HG02759 (cell line): ENCODE measurements around the gene TNFRSF14.
"Not testable (repeated sequence)": the region's sequence is repeated elsewhere in the genome, so short reads cannot be mapped to it uniquely, and the experiment has no call there.

ENCODE experiments used
- ATAC-seq: cut with Tn5 transposase; IDR thresholded peaks from one replicate; pipeline ENCODE4 v1.9.1; 2021; ENCODE audit warnings: mild to moderate bottlenecking, moderate library complexity; ENCODE audit not compliant: unreplicated experiment

Gene TNFRSF14

DNA sequence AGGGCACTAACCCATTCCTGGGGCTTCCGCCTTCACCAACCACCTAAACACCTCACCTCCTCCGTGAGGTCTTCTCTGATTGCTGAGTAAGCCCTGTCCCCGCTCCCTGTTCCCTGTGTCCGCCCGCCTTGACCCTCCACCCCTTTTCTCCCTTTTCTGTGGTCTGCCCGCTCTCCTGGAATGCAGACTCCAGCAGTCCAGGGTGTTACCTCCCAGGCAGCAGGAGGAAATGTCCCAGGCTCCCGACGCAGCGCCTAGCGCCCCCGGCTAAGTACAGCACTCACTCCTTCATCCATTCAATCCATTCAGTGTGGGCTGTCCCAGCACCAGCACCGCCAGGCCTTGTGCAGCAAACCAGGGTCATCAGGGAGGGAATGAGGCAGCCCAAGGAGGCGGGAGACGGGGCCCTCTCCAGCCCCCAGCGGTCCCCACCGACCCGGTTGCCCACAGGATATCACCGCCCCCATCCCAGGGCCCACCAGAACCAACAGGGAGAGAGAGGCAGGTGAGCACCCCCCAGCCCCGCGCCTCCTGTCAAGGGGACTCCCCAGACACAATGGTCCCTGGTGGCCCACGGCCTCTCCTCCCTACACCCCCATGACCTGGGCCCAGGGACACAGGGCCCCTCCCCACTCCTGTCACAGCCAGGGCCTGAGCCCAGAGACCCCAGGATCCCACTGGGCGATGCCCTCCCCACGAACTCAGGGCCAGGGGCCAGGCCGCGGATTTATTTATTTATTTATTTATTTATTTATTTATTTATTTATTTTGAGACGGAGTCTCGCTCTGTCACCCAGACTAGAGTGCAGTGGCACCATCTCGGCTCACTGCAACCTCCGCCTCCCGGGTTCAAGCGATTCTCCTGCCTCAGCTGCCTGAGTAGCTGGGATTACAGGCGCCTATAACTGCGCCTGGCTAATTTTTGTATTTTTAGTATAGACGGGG is 10.2 kb downstream of the TNFRSF14 start:
- no peak for ATAC-seq

DNA sequence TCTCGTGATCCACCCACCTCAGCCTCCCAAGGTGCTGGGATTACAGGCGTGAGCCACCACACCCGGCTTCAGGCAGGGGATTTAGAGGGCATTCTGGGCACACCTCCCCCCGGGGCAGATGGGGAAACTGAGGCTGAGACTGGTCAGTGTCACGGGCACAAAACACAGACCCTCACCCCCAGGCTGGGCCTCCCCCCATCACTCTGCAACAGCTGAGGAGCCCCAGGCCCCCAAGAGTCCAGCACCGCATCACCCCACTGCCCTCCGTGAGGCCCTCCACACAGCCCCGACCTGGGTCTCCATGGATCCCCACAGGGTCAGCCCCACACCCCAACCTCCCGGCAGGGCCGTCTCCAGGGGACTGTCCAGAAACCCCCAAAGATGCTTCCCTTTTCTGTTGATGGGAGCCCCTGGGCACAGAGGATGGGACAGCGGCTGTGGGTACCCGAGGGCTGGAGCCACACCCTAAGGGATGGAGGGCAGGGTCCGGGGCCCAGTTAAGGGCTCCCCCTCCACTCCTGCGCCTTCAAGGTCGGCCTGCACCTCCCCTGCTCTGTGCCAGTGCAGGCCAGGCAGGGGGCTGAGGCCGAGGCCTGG is 11.0 kb downstream of the TNFRSF14 start:
- no peak for ATAC-seq

DNA sequence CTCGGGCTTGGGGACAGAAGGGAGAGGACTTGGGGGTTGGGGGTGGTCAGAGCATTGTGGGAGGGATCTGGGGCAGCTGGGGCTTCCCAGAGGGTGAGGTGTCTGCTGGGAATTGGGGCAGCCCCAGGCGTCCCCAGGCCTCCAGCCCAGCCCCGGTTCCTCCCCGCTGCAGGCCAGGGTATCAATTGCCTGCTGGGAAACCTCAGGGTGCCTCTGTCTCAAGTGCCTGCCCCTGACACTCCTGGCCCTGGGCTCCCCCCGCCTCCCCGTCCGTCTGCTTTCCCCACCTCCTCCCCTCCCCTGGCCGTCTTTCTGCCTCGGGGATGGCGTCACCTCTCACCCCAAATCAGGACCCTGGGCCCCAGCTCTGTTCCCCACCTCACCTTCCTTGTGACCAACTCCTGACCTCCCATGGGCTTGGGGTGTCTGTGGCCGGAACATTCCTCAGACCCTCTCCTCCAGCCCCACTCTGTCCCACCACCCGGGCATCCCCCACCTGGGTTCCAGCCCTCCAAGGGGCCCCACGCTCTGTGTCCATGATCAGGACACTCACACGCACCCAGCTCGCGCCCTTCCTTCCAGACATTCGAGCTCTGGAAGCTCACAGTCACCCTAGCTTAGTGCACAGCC is 12.1 kb downstream of the TNFRSF14 start:
- not testable (repeated sequence) for ATAC-seq

DNA sequence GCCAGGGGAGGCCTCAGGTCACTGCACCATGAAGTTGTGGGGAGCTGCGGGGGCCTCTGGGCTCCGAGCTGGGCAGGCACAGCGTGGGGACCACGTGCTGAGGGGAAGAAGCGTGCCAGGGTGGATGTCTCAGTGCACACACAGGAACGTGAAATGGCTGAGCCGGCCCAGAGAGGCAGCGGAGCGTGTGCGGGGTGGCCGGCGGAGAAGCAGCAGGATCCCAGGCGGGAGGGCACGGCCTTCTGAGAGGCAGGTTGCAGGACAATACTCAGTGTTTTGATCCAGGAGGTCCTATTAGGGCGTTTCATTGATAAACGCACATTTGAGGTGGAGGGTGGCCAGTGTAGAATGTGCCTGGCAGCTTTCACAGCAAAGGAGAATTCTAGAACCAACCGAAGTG is 12.9 kb downstream of the TNFRSF14 start:
- ATAC-seq, result no peak

DNA sequence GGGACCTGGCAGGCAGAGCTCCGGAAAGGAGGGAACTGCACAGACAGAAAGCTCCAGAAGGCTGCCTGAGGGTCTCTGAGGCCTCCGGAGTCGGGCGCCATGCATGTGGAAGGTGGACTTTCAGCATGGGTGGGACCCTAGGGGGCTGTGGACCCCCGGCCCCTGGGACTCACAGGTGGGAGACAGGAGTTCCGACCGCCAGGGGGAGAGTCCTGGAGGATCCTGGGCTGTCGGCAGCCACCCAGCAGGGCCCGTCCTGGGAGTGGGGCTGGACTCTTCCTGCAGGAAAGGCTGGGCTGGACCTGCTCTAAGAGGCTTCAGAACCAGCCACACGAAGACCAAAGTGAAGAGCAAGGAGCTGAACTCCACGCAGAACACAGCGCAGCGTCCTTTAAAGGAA is 13.5 kb downstream of the TNFRSF14 start:
- not testable (repeated sequence) for ATAC-seq

DNA sequence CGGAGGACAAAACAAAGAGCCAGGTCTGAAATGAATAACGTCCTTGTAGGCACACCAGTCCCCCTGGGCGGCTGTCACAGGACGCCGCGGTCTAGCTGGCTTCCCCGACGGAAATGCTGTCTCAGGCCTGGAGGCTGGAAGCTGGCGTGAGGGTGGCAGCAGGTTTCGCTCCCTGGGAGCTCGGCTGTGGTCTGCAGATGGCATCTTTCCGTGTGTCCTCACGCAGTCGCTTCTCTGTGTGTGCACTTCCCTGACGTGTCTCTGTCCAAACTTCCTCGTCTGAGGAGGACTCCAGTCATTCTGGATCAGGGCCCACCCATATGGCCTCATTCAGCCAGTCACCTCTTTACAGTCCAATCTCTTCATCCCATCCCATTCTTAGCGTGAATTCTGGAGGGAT is 14.2 kb downstream of the TNFRSF14 start:
- ATAC-seq, result no peak

DNA sequence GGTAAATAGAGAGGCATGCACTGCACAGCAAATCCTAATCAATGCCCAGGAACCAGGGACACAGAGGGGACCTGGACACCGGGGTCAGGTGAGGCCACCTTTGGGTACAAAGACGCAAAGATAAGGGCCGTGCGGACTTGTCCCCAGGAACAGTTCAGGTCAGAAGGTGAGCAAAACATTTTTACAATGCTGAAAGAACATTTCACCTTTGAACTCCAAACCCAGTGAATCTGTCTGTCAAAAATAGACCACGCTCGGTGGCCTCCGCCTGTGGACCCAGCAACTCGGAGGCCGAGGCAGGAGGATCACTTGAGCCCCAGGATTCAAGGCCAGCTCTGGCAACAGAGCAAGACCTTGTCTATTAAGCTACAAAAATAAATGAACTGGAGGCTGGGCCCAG is 15.2 kb downstream of the TNFRSF14 start:
- no peak for ATAC-seq

DNA sequence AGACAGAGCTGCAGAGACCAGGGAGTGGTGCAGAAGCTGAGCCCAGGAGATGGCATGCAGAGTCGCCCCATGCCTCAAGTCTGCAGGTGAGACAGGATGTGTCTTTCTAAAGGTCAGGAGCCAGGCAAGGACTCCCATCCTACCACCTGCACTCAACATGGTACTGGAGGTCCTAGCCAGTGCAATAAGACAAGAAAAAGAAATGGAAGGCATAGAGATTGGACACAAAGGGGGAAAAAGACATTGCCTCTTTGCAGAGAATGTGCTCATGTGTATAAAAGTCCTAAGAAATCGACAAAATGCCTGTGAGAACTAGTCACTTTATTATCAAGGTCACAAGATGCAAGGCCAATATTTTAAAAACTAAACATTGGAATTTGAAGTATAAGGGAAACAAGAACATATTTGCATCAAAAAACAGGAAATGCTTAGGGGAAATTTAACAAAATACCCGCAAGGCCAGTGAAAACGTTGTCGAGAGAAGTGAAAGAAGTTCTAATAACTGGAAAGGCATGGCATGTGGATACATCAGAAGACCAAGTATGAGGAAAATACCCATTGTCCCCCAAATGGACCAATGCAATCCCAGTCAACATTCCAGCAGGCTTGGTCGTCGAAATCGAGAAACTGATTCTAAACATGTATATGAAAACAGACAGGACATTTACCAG is 17.2 kb downstream of the TNFRSF14 start:
- no peak for ATAC-seq

DNA sequence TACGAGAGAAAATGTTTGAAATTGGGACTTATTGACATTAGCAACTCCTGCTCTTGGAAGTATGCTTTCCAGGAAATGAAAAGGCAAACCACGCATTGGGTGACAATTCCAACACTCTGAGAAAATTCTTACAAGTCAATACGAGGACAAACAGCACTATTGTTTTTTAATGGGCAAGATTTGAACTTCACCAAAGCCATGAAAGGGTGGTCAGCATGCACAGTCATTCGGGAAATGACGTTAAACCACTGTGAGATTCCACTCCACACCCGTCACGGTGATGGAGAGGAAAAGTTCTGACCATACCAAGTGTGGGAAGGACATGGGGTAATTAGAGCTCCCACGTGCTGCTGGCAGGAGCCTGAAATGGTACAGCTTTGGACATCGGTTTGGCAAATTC is 18.2 kb downstream of the TNFRSF14 start:
- ATAC-seq, result no peak

DNA sequence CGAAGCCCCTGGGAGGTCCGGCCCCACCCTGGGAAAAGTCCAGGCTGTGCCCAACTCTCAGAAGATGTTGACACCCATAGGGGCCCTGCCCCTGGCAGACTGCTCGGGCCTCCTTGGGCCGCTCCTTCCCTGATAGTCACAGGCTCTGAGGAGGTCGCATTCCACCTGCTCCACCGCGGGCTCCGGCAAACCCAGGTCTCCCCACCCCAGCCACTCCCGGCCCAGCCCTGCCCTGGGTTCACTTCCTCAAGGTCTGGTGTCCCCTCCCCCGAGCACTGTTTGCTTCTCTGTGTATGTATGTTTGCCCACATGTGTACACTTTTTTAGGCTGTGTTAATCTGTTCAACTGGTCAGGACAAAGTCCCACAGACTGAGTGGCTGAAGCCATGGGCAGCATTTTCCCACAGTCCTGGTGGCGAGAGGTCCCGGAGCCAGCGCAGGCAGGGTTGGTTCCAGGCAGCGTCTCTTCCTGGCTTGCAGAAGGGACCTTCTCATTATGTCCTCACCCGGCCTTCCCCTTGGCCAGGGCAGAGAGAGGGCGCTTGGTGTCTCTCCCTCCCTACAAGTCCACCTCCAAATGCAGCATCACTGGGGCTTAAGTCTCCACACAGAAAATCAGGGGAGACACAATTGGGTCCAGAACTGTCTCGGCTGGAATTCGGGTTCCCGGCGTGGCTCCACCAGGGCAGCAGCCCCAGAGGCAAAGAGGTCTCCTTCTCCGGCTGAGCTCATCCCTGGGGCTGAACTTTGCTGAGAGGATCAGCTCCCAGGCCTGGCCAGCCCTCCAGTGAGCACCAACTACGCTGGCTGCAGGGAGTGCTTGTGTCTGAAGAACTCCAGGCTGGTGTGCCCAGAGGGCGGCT is 19.9 kb downstream of the TNFRSF14 start:
- no peak for ATAC-seq

DNA sequence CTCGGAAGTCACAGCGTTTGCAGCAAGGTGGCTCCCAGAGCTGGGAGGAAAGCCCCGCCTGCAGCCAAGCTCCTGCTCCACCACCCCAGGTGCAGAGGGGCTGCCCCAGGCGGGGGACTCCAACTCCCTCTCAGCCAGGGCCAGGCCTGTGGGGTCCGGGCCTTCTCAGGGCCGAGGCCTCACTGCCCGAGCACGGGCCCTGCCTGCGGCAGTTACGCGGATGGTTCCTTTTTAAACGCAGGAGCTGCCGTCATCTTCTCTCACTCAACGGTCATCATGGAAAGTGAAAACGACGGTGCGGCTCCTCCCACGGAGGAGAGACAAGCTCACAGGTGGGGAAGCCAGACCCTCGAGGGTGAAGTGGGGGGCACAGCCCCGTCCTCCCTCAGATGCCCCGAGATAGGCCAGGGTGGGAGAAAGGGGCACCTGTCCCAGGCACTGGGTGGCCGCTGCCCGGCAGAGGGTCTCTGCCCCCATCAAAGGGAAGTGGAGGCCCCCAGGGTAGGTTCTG is 21.4 kb downstream of the TNFRSF14 start:
- ATAC-seq, result peak; percentile 35

DNA sequence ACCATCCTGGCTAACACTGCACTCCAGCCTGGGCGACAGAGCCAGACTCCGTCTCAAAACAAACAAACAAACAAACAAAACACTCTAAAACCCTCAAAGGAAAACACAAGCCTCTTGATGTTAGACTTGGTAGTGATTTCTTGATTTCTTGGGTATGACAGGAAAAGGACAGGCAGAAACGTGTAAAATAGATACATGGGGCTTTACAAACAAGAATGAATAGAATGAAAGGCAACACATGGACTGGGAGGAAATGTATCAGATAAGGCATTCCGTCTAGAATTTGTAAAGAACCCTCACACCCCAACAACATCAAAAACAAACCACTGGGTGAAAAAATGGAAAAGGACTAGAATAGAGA is 22.6 kb downstream of the TNFRSF14 start:
- no peak for ATAC-seq

DNA sequence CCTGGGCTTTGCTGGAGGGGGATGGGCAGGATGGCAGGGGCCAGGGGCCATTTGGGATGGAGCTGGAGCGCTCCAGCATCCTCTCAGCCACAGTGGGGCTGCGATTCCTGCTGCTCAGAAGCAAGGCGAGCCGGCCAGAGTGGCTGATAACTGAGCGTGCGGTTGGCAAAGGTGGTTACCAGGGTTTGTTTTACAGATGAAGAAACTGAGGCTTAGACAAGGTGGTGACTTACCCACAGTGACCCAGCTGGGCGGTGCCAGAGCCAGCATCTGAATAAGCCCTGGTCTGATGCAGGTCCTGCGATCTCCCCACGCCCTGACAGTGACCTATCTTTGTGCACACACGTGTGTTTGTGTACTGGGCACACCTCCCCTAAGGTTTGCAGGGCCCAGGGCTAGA is 24.5 kb downstream of the TNFRSF14 start:
- ATAC-seq, result no peak

DNA sequence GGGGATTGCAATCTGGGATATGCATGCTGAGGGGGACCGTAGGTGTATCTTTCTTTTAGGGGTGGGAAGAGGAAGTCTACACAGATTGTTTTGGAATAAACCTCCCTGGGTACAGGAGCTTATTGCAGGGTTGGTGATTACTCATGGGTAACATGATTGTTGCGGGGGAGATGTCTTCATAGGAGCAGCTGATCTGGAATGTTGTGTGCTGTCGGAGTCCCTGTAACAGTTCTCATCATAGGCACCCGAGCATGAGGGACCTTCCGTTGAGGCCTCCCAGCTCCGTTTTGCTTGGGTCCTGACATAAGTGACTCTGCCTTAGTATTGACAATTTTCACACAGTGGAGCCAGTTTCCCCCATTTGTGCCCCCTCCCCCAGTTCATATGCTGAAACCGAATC is 26.2 kb downstream of the TNFRSF14 start:
- ATAC-seq, result no peak

DNA sequence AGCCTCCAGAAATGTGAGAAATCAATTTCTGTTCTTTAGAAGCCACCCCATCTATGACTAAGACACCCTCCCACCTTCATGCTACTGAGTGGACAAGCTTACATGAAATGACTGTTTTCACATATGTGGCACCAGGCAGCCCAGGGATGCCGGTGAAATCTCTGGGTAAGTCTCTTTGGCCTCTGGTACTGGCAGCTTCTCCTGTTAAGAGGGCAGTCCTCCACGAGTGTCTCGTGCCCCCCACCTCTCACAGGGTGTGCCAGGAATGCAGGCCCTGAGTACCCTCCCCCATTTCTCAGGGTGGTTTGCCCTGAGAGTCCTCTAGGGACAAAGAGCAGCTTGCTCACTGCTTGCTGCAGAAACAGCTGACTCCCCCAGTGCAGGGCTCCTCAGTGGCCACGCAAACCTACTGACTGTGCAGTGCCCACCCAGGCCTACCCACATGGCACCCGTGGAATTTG is 27.2 kb downstream of the TNFRSF14 start:
- ATAC-seq, result no peak

DNA sequence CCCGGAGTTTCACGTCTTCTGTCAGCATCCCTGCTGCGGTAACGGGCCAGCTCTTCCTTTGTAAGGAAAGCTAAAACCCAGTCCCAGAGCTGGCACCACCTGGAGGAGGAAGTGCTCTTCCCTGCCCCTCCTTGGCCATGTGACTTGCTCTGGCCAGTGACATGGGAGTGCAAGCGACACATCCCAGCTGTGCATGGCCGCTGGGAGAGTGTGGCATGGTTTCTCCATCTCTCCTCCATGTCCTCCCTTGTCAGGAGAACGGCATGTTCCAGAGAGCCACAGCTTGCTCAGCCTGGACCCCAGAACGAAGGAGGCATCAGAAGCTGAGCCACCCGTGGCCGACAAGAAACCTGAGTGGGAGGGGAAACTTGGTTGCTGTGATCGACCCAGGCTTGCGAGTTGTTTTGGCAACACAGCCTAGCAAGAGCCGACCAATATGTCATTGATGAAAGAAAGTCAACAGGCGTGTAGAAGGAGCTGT is 27.7 kb downstream of the TNFRSF14 start:
- ATAC-seq, result no peak

DNA sequence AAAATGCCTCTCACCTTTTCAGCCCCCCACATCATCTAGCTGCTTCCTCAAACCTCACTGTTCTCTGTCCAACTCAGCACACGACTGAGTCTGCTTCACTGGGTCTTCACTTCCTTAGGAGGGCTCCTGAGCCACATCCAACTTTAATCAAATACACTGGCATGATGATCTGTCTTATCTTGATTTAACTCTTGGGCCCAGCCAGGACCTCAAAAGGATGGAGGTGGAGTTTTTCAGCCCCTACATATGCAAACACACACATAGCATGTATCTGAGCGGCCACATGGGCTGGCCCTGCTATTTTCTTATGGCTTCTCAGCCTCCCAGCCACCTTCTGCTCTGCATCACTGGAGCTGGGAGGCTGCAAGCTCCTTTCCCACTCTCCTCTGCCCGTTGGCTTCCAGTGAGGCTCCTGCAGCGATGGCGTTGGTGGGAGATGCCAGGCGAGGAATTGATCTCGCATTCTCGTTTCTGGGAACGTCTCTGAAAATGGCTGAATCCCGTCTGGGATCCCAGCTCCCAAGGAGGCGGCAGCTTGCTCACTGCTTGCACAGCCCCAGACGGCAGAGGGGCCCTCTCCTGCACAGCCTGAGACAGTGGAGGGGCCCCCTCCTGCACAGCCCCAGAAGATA is 28.6 kb downstream of the TNFRSF14 start:
- ATAC-seq, result no peak

DNA sequence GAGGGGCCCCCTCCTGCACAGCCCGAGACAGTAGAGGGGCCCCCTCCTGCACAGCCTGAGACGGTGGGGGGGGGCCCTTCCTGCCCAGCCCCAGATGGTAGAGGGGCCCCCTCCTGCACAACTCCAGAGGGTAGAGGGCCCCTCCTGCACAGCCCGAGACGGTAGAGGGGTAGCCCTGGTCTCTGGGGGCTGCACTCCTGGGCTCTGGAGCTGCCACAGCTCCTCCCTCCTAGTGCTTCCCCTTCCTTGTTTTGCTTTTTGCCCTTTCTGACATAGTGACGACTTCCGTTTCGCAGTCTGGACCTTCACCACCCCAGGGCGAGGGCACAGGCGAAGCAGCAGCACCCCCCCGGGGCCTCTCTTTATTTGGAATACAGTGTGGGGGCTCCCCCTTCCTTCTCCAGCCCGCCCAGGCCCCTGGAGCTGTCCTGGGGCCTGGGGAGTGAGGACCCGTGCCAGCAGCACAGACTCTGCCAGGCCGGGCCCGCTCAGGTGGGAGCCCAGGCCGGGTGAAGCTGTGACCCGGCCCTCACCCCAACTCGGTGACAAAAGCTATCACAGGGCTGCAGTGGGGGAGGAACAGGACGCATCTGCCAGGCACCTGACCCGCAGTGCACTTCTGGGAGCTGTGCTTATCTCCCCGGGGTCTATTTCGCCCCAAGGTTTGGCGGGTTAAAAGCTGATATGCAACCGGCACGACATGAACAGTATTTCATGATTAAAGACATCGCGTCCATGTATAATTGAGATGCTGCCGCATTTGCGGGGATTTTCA is 29.3 kb downstream of the TNFRSF14 start:
- peak; percentile 38 for ATAC-seq
